Measurements from ENCODE around the gene SLC38A2.

The SLC38A2 gene

GRCh38 chr12:46391630-46392029, 19.1 kb upstream of the SLC38A2 start:
- DNase-seq, result no peak

GRCh38 chr12:46390881-46391280, 18.3 kb upstream of the SLC38A2 start:
- no peak for DNase-seq

- DNase-seq, result no peak
Observed at GRCh38 chr12:46390304-46390703, 17.7 kb upstream of the SLC38A2 start.

GRCh38 chr12:46389031-46389616, 16.6 kb upstream of the SLC38A2 start:
- DNase-seq, result no peak

- DNase-seq, result no peak
Observed at GRCh38 chr12:46388427-46389021, 16.0 kb upstream of the SLC38A2 start.

GRCh38 chr12:46387670-46388069, 15.1 kb upstream of the SLC38A2 start:
- DNase-seq, result no peak

- no peak for DNase-seq
Observed at GRCh38 chr12:46386877-46387629, 14.5 kb upstream of the SLC38A2 start.

GRCh38 chr12:46386360-46386867, 13.8 kb upstream of the SLC38A2 start:
- DNase-seq, result no peak

- no peak for DNase-seq
Observed at GRCh38 chr12:46385438-46385837, 12.9 kb upstream of the SLC38A2 start.

GRCh38 chr12:46384451-46385309, 12.1 kb upstream of the SLC38A2 start:
- no peak for DNase-seq

- peak; percentile 75 for DNase-seq
Observed at GRCh38 chr12:46383654-46384450, 11.3 kb upstream of the SLC38A2 start.

- DNase-seq, result peak; percentile 93
Observed at GRCh38 chr12:46382964-46383653, 10.5 kb upstream of the SLC38A2 start.

- no peak for DNase-seq
Observed at GRCh38 chr12:46382408-46382963, 9.9 kb upstream of the SLC38A2 start.

GRCh38 chr12:46380881-46381280, 8.3 kb upstream of the SLC38A2 start:
- no peak for DNase-seq

GRCh38 chr12:46380022-46380796, 7.6 kb upstream of the SLC38A2 start:
- no peak for DNase-seq

- DNase-seq, result no peak
Observed at GRCh38 chr12:46379352-46379751, 6.8 kb upstream of the SLC38A2 start.

- DNase-seq, result no peak
Observed at GRCh38 chr12:46378530-46378929, 6.0 kb upstream of the SLC38A2 start.

- DNase-seq, result no peak
Observed at GRCh38 chr12:46377678-46378077, 5.1 kb upstream of the SLC38A2 start.

- DNase-seq, result no peak
Observed at GRCh38 chr12:46376579-46376978, 4.0 kb upstream of the SLC38A2 start.

- DNase-seq, result no peak
Observed at GRCh38 chr12:46374711-46375110, 2.1 kb upstream of the SLC38A2 start.
